Gastroesophageal sphincter (tissue), 4 donors: ENCODE data around the gene MKS1. TPM values are rescaled to one million over a fixed set of nuclear protein-coding genes. Genes with fewer than 3 reads are reported as not detected.

Experiments
- ATAC-seq: fragments of 150-250 bp; one replicate; pipeline ENCODE4 v1.9.1; 2016; ENCODE audit warnings: mild to moderate bottlenecking, moderate library complexity
- H3K27ac ChIP-seq, 4 donors: fragments of 200-600 bp; sonication (generic) in 3 of 4; 1 replicate in 3 of 4; 2 replicates in 1 of 4; pipeline ENCODE4 v1.5.1; 2016 to 2019
- H3K27me3 ChIP-seq: fragments of 200-600 bp; sonication (generic); one replicate; pipeline ENCODE4 v1.5.1; 2019
- H3K36me3 ChIP-seq, 2 donors: fragments of 200-600 bp; sonication (generic); one replicate each; pipeline ENCODE4 v1.5.1; 2019; ENCODE audit warnings: control low read depth in 1 of 2
- H3K4me1 ChIP-seq, 3 donors: fragments of 200-600 bp; sonication (generic); 1 replicate in 2 of 3; 2 replicates in 1 of 3; pipeline ENCODE4 v1.5.1; 2016 to 2019; ENCODE audit warnings: control low read depth in 2 of 3
- H3K4me3 ChIP-seq, 2 donors: fragments of 200-600 bp; sonication (generic); one replicate each; pipeline ENCODE4 v1.5.1; 2019; ENCODE audit warnings: mild to moderate bottlenecking in 1 of 2, moderate library complexity in 1 of 2
- H3K9me3 ChIP-seq, 3 donors: fragments of 200-600 bp; sonication (generic); one replicate each; pipeline ENCODE4 v1.5.1; 2017 to 2019; ENCODE audit warnings: control low read depth in 2 of 3
- CTCF ChIP-seq, 4 experiments: fragments of 200-600 bp in 2 of 4; fragments of 450-650 bp in 2 of 4; sonication (generic) in 1 of 4; IDR thresholded peaks; one replicate each; pipeline ENCODE4 v1.5.1; 2017 to 2019; ENCODE audit warnings: antibody characterized with exemption in 4 of 4, mild to moderate bottlenecking in 2 of 4, moderate library complexity in 2 of 4
- EP300 ChIP-seq: sonication (generic); formaldehyde crosslinking; IDR thresholded peaks from one replicate; pipeline ENCODE4 v1.6.1; 2017; ENCODE audit warnings: antibody characterized with exemption, mild to moderate bottlenecking
- POLR2A ChIP-seq, 2 donors: fragments of 450-650 bp; IDR thresholded peaks; one replicate each; pipeline ENCODE4 v1.6.1; 2017; ENCODE audit warnings: antibody characterized with exemption in 2 of 2, mild to moderate bottlenecking in 2 of 2, moderate library complexity in 1 of 2
- POLR2AphosphoS5 ChIP-seq: sonication (generic); formaldehyde crosslinking; IDR thresholded peaks from one replicate; pipeline ENCODE4 v1.6.1; 2017; ENCODE audit warnings: antibody characterized with exemption
- WGBS, 2 donors: methylation state at CpG; one replicate each; pipeline ENCODE4 v1.1.5; 2018; ENCODE audit warnings: low coverage in 1 of 2; 5-methylcytosine and 5-hydroxymethylcytosine counted together
- total RNA-seq, 4 donors: library from RNA; depleted of rRNA; stranded (reverse); fragments of >200 nt; gene quantifications; one replicate each; pipeline ENCODE4 v1.1.0, GENCODE V29; 2016

Gene MKS1
- total RNA-seq, 4 donors from 2014 or later: 6.7 to 9.3 (median 7.9) TPM

- ATAC-seq: no peak
- H3K4me3 ChIP-seq: no peak overlapping the region
- WGBS, 2 donors: 70 to 100% methylated on average over 1 to 4 of the region's 5 CpGs
- H3K4me1 ChIP-seq: no peaks in the 10 kb centered on the region
- H3K9me3 ChIP-seq: no peaks in the 10 kb centered on the region
- peaks cover 0 to 100% of the 10 kb centered on the region in 2 donors for H3K36me3 ChIP-seq
- TF ChIP-seq POLR2A (IDR thresholded peaks at IDR 0.05) (no peak), POLR2AphosphoS5 (no peak), CTCF (IDR thresholded peaks at IDR 0.05) (no peak), EP300 (no peak)
- H3K27ac ChIP-seq: no peak overlapping the region
- H3K27me3 ChIP-seq: no peaks in the 10 kb centered on the region
Measured at GRCh38 chr17:58210922-58211321, 8.1 kb downstream of the MKS1 start.

GRCh38 chr17:58208344-58208743, 10.7 kb downstream of the MKS1 start:
- Histone ChIP-seq H3K4me3 (no peak overlapping the region), H3K4me1 (no peaks in the 10 kb centered on the region), H3K27ac (no peak overlapping the region), H3K27me3 (no peaks in the 10 kb centered on the region), H3K9me3 (no peaks in the 10 kb centered on the region), H3K36me3 (peaks cover 0 to 91% of the 10 kb centered on the region in 2 donors)
- TF ChIP-seq CTCF (IDR thresholded peaks at IDR 0.05): no peak
- no peak for TF ChIP-seq POLR2A (IDR thresholded peaks at IDR 0.05)
- no peak for TF ChIP-seq POLR2AphosphoS5
- no peak for TF ChIP-seq EP300
- WGBS, 2 donors: 73 to 92% methylated on average over 3 to 4 of the region's 5 CpGs
- ATAC-seq: no peak

- H3K4me3 ChIP-seq: no peak overlapping the region
- H3K27ac ChIP-seq: no peak overlapping the region
- TF ChIP-seq CTCF (IDR thresholded peaks at IDR 0.05) (no peak), POLR2AphosphoS5 (no peak), POLR2A (IDR thresholded peaks at IDR 0.05) (no peak), EP300 (no peak)
- no CpG with 5 or more reads among the region's 3 CpGs for WGBS, 2 donors
- no peak for ATAC-seq
- H3K27me3 ChIP-seq: no peaks in the 10 kb centered on the region
- no peaks in the 10 kb centered on the region for H3K4me1 ChIP-seq
- H3K9me3 ChIP-seq: no peaks in the 10 kb centered on the region
- H3K36me3 ChIP-seq: peaks cover 0 to 83% of the 10 kb centered on the region in 2 donors
Measured at GRCh38 chr17:58207451-58207850, 11.6 kb downstream of the MKS1 start.

- no CpG with 5 or more reads among the region's 11 CpGs for WGBS, 2 donors
- Histone ChIP-seq H3K27ac (no peak overlapping the region), H3K4me3 (no peak overlapping the region), H3K27me3 (no peaks in the 10 kb centered on the region), H3K9me3 (no peaks in the 10 kb centered on the region), H3K4me1 (no peaks in the 10 kb centered on the region), H3K36me3 (peaks cover 0 to 67% of the 10 kb centered on the region in 2 donors)
- TF ChIP-seq POLR2A (IDR thresholded peaks at IDR 0.05) (no peak), CTCF (IDR thresholded peaks at IDR 0.05) (no peak), EP300 (no peak), POLR2AphosphoS5 (no peak)
- ATAC-seq: no peak
Measured at GRCh38 chr17:58205936-58206335, 13.1 kb downstream of the MKS1 start.

- Histone ChIP-seq H3K27me3 (peaks cover 6% of the 10 kb centered on the region), H3K36me3 (peaks cover 0 to 56% of the 10 kb centered on the region in 2 donors), H3K4me1 (no peaks in the 10 kb centered on the region), H3K9me3 (no peaks in the 10 kb centered on the region), H3K27ac (no peak overlapping the region), H3K4me3 (no peak overlapping the region)
- WGBS, 2 donors: no CpG with 5 or more reads among the region's 5 CpGs
- no peak for ATAC-seq
- TF ChIP-seq POLR2AphosphoS5: no peak
- no peak for TF ChIP-seq EP300
- TF ChIP-seq POLR2A (IDR thresholded peaks at IDR 0.05): no peak
- TF ChIP-seq CTCF (IDR thresholded peaks at IDR 0.05): no peak
Measured at GRCh38 chr17:58204796-58205195, 14.3 kb downstream of the MKS1 start.
